GM21515 (cell line): ENCODE results near the gene TAOK1.

ENCODE experiments used
- ATAC-seq: cut with Tn5 transposase; IDR thresholded peaks from one replicate; pipeline ENCODE4 v1.9.1; 2021; ENCODE audit not compliant: unreplicated experiment

The TAOK1 gene

DNA sequence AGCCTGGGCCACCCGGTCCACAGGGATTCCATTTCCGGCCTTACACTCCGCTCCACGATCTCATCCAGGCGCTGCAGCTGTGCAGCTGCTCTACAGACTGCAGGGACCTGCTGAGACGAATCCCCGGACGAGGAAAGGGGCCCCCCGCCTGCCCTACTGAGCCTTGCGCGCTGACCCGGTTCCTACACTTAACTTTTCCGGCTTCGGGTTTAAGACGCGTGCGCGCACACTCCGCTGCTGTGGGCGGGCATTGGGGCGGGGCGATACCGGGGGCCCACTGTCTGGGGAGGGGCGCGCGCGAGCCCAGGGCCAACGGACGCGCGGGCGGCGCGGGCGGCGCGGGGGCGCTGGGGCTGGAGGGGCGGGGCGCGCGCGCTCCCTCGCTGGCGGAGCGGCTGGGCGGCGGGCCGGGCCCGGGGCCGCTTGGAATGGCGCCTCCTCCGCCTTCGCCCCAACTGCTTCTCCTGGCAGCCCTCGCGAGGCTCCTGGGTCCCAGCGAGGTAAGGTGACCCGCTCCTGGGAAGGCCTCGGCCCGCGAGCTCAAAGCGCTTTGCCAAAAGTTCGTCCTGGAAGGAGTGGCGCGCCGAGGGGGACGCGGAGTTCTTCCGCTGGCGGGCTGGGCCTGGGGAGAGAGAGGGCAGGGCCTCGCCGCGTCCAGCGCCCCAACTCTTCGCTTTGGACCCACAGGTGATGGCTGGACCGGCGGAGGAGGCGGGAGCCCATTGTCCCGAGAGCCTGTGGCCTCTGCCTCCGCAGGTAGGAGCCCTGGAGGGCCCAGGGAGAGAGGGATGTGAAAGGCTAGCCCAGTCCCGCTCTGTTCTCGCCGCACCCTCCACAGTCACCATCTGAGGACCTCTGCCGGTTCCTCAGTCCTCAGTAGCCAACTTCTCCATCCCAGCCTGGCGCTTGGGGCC lies 178.4 kb downstream of the TAOK1 start, which contains the start of gene TP53I13:
TSS of gene TP53I13 (plus strand) at position 371 of the 914 bp plus-strand sequence. CDS start at position 429, 58 bp downstream.
- peak; percentile 32 for ATAC-seq

DNA sequence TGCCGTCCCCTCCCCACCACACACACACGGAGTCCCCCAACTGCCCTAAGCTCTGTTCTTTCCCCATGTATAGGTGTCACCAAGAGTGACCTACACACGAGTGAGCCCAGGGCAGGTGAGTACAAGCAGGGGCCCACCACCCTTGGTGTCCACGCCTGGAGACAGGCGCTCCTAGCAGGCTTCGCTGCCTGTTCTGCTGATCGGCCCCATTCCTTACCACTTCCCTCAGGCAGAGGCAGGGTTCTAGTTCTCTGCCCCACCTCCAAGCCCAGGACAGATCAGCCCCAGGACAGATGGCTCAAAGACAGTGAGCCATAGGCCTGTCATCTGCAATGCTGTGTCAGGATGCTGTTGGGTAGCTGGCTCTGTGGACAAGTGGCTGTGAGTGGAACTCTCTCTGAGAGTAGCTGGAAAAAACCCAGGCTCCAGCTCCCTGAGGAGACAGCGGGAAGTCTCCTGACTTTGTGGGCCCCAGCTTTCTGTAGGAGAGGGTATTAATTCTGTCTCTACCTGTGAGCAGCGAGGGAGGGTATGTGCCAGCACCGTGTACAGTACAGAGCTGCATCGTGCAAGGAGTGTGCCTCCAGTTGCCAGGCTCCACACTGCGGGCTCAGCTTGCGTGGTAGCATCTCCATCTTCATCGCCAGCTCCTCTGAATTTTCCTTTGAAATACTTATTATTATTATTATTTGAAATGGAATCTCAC lies 179.2 kb downstream of the TAOK1 start:
- ATAC-seq, result no peak

DNA sequence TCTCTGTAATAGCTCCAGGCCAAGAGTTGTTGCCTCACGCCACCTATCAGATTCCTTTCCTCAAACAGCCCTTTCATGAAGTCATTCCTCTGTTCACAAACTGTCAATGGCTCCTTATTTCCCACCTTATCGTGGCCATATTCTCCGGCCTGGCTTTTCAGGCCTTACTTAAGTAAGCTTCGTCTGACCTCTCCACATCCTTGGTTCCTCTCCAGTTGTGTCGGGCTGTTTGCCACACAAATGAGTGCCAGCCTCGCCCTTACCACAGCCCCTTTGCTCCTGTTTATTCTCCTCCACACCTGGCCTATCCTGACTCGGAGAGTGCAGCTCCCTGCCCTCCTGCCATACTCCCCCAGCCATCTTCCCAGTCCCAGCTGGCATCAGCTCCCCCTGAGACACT lies 180.4 kb downstream of the TAOK1 start:
- no peak for ATAC-seq

DNA sequence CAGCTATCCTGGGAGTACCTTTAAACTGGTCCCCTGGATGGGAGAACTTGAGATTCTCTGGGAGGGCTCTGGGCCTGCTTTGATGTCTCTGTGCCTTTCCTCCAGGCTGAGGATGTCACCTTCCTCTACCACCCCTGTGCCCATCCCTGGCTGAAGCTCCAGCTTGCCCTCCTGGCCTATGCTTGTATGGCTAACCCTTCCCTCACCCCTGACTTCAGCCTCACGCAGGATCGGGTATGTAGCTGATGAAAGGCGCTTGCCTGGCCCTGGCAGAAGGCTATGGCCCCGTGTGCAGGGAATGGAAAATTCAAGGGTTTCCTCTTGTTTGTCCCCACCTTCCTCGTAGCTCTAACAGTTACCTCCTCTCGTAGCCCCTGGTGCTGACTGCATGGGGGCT lies 181.3 kb downstream of the TAOK1 start:
- ATAC-seq, result no peak

DNA sequence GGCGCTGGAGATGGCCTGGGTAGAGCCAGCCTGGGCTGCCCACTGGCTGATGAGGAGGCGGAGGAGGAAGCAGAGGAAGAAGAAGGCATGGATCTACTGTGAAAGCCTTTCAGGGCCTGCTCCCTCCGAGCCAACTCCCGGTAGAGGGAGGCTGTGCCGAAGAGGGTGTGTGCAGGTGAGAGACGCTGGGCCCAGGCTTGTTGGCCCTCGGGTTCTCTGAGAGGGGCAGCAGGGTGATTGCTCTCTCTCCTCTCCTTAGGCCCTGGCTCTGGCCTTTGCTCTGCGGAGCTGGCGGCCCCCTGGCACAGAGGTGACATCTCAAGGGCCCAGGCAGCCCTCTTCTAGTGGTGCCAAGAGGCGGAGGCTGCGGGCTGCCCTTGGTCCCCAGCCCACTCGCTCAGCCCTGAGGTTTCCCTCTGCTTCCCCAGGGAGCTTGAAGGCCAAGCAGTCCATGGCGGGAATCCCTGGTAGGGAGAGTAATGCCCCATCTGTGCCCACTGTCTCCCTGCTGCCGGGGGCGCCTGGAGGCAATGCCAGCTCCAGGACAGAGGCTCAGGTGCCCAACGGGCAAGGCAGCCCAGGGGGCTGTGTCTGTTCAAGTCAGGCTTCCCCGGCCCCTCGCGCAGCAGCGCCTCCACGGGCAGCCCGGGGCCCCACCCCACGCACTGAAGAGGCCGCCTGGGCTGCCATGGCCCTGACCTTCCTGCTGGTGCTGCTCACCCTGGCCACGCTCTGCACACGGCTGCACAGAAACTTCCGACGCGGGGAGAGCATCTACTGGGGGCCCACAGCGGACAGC lies 181.9 kb downstream of the TAOK1 start:
- ATAC-seq, result no peak

DNA sequence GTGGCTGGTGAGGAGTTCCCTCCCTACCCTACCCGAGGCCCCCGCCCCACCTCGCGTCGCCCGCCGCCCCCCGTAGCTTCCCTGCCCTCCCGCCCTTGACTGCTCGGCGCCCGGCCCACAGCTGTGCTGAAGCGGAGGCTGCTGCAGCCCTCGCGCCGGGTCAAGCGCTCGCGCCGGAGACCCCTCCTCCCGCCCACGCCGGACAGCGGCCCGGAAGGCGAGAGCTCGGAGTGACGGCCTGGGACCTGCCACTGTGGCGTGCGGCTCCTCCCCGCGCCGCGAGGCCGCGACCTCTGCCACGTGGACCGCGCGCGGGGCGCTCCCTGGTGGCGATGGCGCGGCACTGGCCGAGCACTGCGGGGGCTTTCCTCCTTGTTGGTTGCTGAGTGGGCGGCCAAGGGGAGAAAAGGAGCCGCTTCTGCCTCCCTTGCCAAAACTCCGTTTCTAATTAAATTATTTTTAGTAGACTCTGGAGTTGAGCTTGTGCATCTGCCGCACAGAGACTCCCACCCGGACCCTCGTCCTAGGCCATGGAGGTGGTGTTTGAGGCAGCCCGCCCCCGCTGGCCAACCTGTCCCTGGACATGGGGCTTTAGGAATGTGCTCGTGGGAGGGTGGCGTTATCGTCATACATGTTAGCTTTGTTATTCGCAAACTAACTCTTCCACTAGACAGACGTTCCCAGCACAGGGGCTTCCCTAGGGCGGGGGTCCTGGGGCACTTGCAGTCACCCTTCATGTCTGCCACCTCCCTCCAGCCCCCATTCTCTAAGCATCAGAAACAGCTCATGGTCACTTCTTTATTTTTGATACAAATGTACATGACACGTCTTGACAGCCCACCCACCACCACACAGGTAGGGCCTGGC lies 182.8 kb downstream of the TAOK1 start:
- ATAC-seq, result no peak

DNA sequence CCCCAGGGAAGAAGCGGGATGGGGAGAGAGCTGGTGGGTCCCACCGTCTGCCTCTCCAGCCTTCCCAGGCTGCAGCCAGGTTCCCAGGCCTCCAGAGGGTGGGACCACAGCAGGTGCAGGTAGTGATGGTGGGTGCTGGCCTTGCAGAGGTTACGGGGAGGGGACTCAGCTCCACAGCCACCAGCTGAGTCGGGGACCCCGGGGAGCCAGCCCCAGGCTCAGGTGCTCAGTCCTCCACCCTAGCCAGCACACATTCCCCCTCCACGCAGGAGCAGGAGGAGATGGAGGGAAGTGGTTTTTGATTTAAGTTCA lies 183.4 kb downstream of the TAOK1 start:
- no peak for ATAC-seq

DNA sequence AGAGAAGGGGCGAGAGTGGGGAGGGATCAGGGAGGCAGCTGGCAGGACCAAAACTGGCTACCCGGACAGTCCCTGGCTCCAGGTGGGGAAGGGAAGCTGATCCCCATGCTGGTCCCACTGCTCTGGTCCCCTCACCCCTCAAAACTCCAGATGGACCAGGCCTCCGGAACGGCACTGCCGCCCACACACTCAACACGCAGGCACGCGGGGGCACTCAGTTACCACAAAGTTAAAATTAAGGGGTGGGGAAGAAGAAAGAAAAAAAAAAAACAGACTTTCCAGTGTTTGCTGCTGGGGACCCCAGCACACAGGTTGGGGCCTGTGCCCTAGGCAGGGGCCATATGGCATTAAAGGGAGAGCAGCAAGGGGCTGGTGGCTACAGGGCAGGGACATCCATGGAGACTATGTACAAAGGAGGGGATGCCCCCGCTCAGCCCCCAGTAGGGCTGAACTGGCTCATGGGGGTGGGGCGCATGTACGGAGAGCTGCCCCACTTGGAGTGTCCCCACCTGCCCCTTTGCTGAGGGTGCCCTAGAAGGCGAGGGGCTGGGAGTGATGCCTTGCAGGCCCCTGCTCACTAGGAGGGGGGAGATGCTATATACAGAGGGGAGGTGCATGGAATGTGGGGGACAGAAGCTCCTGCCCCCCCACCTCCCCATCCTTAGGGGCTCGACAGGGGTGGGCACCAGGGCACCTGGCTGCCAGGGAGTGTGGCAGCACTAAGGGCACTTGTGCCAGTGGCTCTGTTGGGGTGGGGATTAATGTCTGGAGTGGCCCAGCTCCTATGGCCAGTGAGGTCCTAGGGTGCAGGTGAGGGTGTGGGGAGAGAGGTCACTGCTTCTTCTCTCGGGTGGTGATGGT lies 183.9 kb downstream of the TAOK1 start:
- no peak for ATAC-seq

DNA sequence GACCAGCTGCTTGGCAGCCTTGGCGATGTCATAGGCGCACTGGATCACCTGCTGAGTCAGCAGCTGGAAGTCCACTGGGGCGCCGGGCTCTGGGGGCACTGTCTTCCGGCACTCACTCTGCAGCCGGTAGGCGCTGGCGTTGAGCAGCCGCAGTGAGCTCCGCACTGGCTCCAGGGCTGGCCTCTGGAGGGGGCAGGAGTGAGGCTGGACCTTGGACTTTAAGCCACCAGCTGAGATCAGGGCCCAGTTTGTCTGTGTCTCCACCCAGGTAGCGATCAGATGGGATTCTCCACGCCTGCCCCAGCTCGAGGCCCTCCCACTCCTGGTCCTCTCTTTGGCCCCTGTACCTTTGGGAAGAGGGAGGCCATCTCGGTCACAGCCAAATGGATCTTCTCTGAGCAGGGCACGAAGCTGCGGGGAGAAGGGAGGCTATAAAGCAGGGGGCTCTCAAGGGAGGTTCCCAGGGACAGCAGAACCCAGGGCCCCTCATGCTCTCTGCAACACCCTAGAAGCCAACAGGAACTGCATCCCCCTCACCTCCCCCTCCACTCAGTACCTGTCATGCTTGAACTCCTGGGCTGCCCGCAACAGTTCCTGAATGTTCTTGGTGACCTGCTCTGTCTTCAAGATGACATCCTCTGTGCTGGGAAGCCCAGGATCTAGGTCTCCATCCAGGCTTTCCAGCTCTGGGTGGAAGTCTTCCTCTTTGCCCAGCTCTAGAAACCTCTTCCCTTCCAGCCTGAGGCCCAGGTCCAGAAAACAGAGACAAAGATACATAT lies 184.8 kb downstream of the TAOK1 start:
- no peak for ATAC-seq

DNA sequence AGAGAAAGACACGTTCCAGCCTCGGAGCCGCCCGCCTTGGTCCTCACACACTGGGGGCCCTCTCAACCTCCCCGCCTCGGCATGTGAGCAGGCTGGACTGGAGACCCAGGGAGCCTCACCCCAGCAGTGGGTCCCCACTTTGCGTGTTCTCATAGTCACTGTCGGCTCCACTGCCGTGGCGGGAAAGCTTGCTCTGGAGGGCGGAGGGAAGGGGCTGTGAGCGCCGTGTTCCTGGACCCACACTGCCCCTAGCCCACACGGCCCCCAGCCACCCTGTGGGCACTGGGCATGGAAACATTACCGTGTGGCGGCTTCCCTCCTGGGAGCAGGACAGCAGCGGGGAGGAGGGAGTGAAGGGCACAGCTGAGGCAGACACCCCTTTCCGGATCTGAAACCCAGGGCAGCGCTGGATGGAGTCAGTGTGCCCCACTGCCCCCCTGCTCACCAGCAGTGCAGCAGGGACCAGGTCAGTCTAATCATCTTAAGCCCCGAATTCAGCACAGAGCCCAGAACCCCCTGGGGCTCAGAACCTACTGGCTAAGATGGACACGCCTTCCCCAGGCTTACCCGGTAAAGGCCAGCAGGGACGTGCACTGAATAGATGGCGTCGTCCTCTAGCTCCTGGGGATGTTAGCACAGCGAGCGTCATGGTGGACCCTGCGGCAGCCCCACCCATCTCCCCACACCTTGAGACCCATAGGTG lies 185.5 kb downstream of the TAOK1 start:
- no peak for ATAC-seq

DNA sequence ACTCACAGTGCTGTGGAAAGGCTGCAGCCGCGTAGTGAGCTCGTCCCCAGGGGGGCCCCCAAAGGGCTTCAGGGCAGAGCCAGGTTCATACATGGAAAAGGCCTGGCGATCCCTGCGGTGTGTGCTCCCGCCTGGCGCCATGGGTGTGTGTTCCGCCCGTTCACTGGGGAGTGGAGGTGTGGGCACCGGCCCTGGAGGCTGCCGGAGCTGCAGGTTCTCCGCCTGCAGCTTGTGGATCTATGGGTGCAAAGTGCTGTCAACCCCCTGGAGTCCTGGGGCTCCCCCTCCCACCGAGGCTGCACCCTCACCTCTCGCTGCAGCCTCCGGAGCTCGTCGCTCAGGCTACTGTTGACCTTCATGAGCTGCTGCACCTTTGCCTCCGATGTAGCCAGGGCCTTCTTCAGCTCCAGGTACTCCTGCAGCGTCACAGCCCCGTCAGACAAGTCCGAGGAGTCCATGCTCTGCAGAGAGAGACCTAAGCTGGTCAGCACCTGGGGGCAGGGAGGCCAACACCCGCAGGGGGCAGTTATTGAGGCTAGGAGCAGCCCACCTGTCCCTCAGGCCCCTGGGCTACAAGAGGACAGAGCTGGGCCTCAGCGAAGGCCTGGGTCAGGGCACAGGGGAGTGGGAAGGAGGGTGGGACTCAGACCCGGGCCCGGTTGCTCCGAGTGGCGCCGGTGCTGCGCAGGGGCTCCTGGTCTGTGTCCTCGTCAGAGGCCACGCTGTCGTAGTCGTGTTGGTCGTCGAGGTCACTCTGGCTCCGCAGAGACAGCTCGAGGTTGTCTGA lies 186.2 kb downstream of the TAOK1 start:
- ATAC-seq, result no peak

DNA sequence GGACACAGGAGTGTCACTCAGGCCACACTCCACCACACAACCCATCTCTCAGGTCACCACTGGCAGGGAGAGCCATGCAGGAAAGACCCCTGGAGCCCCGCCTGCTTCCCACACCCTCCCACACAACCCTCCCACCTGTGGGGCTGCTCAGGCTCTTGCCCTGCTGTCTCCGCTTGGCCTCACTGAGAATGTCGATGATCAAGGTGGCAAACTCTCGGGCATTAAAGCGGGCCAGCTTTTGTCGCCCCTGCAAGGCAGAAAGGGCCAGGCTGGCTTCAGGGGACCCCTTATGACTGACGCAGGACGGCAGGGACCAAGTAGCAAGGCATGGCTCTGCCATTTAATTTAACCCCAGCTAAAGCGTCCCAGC lies 186.8 kb downstream of the TAOK1 start:
- no peak for ATAC-seq

DNA sequence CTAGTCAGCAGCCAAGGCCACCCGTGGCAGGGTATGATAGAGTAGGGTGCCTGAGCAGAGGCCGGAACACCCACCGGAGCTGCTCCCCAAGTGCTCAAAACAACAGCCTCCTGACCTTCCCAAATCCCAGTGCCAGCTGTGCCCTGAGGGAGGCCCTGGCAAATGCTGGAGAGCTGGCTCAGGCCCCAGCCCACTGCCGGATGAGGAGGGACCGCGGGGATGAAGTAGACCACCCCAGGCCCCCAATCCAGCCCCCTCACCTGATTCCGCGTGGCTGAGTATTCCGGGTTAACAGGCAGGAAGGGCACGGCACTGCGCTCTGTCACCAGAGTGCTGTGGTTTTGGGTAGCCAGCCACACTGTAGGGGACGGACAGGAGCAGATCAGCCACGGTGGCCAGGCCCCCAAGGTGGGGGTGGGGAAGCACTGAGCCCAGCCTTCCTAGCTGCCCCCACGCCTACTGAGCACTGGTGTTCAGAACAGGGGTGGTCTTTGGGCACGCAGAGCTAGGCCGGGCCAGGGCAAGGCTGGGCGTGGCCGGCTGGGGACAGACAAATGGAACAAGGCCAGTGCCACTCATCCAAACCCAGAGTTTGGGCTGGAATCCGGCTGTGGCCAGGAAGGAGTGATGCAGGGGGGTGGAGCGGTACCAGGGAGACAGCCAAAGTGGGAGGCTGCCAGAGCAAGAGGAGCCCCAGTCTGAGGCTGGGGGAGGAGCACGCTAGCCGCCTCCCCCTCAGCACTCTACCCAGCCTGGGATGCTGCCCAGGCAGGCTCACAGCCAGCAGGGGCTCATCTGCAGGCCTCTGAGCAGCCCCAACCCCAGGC lies 187.4 kb downstream of the TAOK1 start:
- no peak for ATAC-seq

DNA sequence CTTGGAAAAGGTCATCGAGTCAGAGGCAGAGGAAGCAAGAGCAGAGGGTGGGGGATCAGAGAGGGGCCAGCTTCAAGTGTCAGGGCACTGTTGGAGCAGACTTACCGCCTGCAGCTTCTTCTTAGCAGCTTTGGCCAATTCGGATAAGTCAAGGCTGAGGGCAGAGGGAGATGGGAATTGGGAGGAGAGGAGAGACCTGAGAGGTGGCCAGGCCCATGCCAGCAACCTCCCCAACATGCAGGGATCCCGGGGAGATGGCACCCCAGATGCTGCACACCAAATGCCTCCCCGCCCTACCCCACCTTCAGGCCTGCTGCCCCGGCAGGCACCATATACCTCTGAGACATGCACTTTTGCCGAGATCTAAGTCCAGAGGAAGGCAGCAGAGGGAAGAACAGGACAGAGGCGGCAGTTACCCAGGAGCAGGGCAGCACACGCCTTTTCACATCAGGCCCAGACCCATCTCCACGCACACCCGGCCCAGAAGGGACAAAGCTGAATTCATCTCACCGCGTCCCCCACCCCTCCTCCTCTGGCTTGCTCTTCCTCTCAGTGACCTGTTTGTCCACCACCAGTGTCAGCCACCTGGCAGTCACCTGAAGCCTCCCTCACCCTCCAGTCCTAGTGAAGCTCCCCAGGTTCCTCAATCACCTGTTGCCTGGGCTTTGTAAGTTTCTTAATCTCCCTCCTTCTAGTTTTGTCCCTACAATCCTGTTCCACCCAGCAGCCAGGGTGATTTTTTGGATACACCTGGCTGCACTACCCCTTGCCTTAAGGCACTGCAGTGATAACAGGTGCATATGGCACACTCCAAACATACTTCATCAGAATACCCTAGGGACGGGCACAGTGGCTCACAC lies 188.7 kb downstream of the TAOK1 start:
- ATAC-seq, result no peak

DNA sequence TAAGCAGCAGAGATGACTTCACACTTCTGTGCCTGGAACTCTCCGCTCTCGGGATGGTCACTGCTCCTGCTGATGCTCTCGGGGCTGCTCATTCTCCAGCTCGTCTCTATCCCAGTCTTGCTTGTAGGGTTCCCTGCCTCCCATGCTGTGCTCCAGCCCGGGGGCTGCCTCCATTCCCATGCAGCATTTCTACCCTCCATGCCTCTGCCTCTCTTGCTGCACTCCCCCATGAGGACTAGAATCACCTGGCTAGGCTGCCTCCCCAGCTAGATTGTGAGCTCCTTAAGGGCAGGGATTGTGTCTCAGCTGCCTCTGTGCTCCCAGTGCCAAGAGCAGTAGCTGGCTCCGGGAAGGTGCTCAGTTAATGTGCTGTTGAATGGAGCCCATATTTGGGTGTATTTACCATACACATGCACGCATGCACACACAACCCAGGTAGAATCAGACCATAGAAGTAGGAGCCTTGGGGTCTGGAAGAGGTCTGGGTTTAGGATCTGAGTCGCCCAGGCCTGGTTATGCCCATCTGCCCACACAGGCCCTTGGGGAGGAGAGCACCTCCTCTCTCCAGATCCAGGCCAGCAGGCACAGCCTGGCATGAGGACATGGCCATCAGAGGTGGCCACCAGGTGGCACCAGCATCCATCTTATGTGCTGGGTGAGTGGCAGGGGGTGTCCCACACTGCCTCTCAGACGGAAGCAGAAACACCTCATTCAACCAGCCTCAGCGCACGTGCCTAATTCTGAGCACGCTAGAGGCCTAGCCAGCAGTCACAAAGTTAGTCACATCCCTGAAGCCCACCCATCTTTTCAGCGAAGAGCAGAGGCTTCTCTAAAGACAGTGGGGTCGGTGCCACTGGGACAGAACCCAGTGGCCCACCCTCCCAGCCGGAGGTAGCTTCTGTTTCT lies 190.0 kb downstream of the TAOK1 start:
- ATAC-seq, result no peak
